Stimulated activated CD8-positive, alpha-beta memory T cell treated with anti-CD3 and anti-CD28 coated beads, Interleukin-12 subunit alpha, Interleukin-12 subunit beta, amount 100 ng/mL, for 24 hours (primary cell): Measurements from ENCODE around the gene LRRN3.

Experiments
- DNase-seq: peaks from one replicate; pipeline ENCODE4 v3.0.0-alpha.2; 2020; ENCODE audit errors: extremely low read depth

Gene LRRN3

GRCh38 chr7:111104710-111105109, 13.8 kb downstream of the LRRN3 start:
- no peak for DNase-seq

- no peak for DNase-seq
These were observed 14.3 kb downstream of the LRRN3 start for GRCh38 chr7:111105269-111105668.

- DNase-seq: no peak
These were observed 16.7 kb downstream of the LRRN3 start for GRCh38 chr7:111107579-111107978.

- no peak for DNase-seq
These were observed 17.1 kb downstream of the LRRN3 start for GRCh38 chr7:111108000-111108399.

GRCh38 chr7:111108496-111108895, 17.6 kb downstream of the LRRN3 start:
- no peak for DNase-seq

- DNase-seq: no peak
These were observed 21.5 kb downstream of the LRRN3 start for GRCh38 chr7:111112439-111112838.

- no peak for DNase-seq
These were observed 22.5 kb downstream of the LRRN3 start for GRCh38 chr7:111113263-111114017.

GRCh38 chr7:111115966-111116365, 25.0 kb downstream of the LRRN3 start:
- DNase-seq: no peak

GRCh38 chr7:111126987-111127386, 36.1 kb downstream of the LRRN3 start:
- DNase-seq: no peak

- no peak for DNase-seq
These were observed 38.5 kb downstream of the LRRN3 start for GRCh38 chr7:111129435-111129834.

- no peak for DNase-seq
These were observed 41.9 kb downstream of the LRRN3 start for GRCh38 chr7:111132833-111133232.

- no peak for DNase-seq
These were observed 46.6 kb downstream of the LRRN3 start for GRCh38 chr7:111137296-111138192.

- DNase-seq: peak; percentile 25
These were observed 47.3 kb downstream of the LRRN3 start for GRCh38 chr7:111138193-111138569.

GRCh38 chr7:111138586-111138985, 47.7 kb downstream of the LRRN3 start:
- no peak for DNase-seq

GRCh38 chr7:111140091-111140865, 49.4 kb downstream of the LRRN3 start:
- DNase-seq: no peak

- no peak for DNase-seq
These were observed 54.5 kb downstream of the LRRN3 start for GRCh38 chr7:111145472-111145871.

GRCh38 chr7:111146136-111146535, 55.2 kb downstream of the LRRN3 start:
- no peak for DNase-seq

GRCh38 chr7:111147708-111148533, 57.0 kb downstream of the LRRN3 start:
- no peak for DNase-seq

GRCh38 chr7:111150709-111151108, 59.8 kb downstream of the LRRN3 start:
- DNase-seq: no peak

- no peak for DNase-seq
These were observed 68.5 kb downstream of the LRRN3 start for GRCh38 chr7:111159426-111159825.

GRCh38 chr7:111160297-111160696, 69.4 kb downstream of the LRRN3 start:
- no peak for DNase-seq
